Right atrium auricular region (tissue), 2 donors: ENCODE results near the gene FREM2. TPM values are rescaled to one million over a fixed set of nuclear protein-coding genes. Genes with fewer than 3 reads are reported as not detected.

ENCODE experiments used
- DNase-seq: peaks from one replicate; pipeline ENCODE4 v3.0.0-alpha.2; 2019; ENCODE audit warnings: low spot score
- H3K27ac ChIP-seq, 2 donors: fragments of 200-600 bp; sonication (generic); 1 replicate in 1 of 2; 2 replicates in 1 of 2; pipeline ENCODE4 v1.5.1; 2016 to 2019
- H3K27me3 ChIP-seq, 2 donors: fragments of 200-600 bp; sonication (generic); one replicate each; pipeline versions ENCODE4 v1.5.1 to v1.6.0; 2017 to 2019
- H3K36me3 ChIP-seq: fragments of 200-600 bp; sonication (generic); one replicate; pipeline ENCODE4 v1.5.1; 2016
- H3K4me1 ChIP-seq, 2 donors: fragments of 200-600 bp; sonication (generic); one replicate each; pipeline versions ENCODE4 v1.5.1 to v1.6.0; 2017 to 2019
- H3K4me3 ChIP-seq, 2 donors: fragments of 200-600 bp; sonication (generic); 1 replicate in 1 of 2; 2 replicates in 1 of 2; pipeline ENCODE4 v1.5.1; 2017 to 2019; ENCODE audit warnings: mild to moderate bottlenecking in 1 of 2, moderate library complexity in 1 of 2
- H3K9me3 ChIP-seq, 2 donors: fragments of 200-600 bp; sonication (generic); one replicate each; pipeline ENCODE4 v1.5.1; 2019
- CTCF ChIP-seq, 2 donors: fragments of 200-600 bp; sonication (generic); IDR thresholded peaks; one replicate each; pipeline ENCODE4 v1.5.1; 2019; ENCODE audit warnings: antibody characterized with exemption in 2 of 2
- total RNA-seq, 2 donors: library from RNA; depleted of rRNA; stranded (reverse); fragments of >200 nt; gene quantifications; one replicate each; pipeline ENCODE4 v1.1.0, GENCODE V29; 2016

FREM2 gene
- total RNA-seq, 2 donors from 2014 or later = 0.20 TPM; not detected in 1

GRCh38 chr13:38895075-38895474 is 208.2 kb downstream of the FREM2 start:
- no peak overlapping the region for H3K27ac ChIP-seq
- no peaks in the 10 kb centered on the region for H3K4me1 ChIP-seq
- H3K4me3 ChIP-seq = no peak overlapping the region
- H3K27me3 ChIP-seq = no peaks in the 10 kb centered on the region
- DNase-seq = no peak
- no peak for TF ChIP-seq CTCF (IDR thresholded peaks at IDR 0.05)
- no peaks in the 10 kb centered on the region for H3K36me3 ChIP-seq
- H3K9me3 ChIP-seq = no peaks in the 10 kb centered on the region

DNA sequence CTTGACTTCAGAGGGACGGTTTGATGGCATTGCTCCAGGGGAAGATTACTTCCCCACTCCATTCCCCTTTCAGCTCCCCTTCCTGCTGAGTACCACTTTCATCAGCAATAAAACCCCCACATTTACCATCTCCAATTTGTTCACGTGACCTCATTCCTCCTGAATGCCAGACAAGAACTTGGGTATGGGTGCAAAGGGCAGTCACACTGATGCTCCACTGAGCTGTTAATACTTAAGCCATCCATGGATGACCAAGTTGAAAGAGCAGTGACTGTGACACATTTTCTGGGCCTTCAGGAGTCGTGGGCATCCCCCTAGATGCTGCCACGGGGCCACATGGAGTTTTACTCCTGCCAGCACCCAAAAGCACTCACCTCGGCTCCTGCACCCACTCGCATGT is 210.6 kb downstream of the FREM2 start:
- no peaks in the 10 kb centered on the region for H3K36me3 ChIP-seq
- H3K27me3 ChIP-seq = no peaks in the 10 kb centered on the region
- no peak overlapping the region for H3K4me3 ChIP-seq
- no peak for TF ChIP-seq CTCF (IDR thresholded peaks at IDR 0.05)
- no peak overlapping the region for H3K27ac ChIP-seq
- DNase-seq = no peak
- H3K9me3 ChIP-seq = no peaks in the 10 kb centered on the region
- H3K4me1 ChIP-seq = no peaks in the 10 kb centered on the region

DNA sequence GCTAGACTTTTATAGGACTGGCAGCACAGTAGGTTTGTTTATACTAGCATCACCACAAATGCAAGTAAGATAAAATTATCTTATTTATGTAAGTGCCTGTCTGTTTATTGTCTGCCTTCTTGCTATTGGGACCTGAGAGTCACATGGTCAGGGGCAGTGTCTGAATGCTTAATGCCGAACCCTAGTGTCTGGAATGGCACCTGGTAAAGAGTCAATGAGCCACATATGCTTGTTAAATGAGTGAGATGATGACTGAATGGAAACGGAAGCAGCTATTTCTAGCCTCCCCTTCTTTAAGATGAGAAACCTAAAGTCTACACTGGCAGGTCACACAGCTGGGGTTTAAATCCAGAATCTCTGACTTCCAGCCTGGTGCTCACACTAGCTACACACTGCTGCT is 211.6 kb downstream of the FREM2 start:
- Histone ChIP-seq H3K27me3 (no peaks in the 10 kb centered on the region), H3K9me3 (no peaks in the 10 kb centered on the region), H3K27ac (no peak overlapping the region), H3K36me3 (no peaks in the 10 kb centered on the region), H3K4me3 (no peak overlapping the region), H3K4me1 (no peaks in the 10 kb centered on the region)
- DNase-seq = no peak
- TF ChIP-seq CTCF (IDR thresholded peaks at IDR 0.05) = no peak

DNA sequence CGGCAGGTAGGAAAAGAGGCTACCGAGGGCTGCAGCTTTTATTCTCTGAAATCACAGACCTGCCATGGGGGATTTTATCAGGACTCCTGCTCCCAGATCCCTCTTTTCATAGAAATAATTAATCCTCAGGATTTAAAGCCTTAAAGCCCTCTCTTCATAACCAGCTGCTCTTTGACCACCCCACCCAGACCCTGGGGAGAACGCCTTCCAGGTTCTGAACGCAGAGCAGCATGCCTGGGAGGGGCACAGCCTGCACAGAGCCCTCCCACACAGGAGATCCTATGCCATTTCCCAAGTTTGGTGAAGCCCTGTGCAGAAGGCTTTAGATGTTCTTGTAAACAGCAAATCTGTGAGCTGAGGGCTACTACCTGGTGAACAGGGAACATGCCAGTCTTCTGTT is 212.7 kb downstream of the FREM2 start:
- no peak for DNase-seq
- Histone ChIP-seq H3K27me3 (no peaks in the 10 kb centered on the region), H3K4me1 (no peaks in the 10 kb centered on the region), H3K4me3 (no peak overlapping the region), H3K9me3 (no peaks in the 10 kb centered on the region), H3K36me3 (no peaks in the 10 kb centered on the region), H3K27ac (no peak overlapping the region)
- no peak for TF ChIP-seq CTCF (IDR thresholded peaks at IDR 0.05)

DNA sequence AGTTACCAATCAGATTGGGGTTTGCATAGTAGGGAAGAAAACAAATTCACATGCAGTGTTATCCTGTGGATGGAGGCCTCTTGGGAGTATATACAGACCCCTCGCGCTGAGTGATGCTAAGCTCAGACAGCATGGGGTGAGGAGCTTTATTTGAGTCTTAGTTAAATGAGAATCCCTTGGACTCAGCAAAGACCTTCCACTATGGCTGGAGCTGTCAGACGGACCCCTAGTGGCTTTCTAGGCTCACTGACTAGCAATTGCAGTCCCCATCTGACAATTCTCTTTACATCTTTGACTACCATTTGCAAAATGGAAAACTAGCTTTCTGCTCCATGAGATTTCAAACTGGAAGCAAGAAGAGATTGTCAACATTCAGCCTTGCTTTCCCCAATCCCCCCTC is 213.3 kb downstream of the FREM2 start:
- Histone ChIP-seq H3K9me3 (no peaks in the 10 kb centered on the region), H3K4me3 (no peak overlapping the region), H3K36me3 (no peaks in the 10 kb centered on the region), H3K27me3 (no peaks in the 10 kb centered on the region), H3K27ac (no peak overlapping the region), H3K4me1 (no peaks in the 10 kb centered on the region)
- no peak for TF ChIP-seq CTCF (IDR thresholded peaks at IDR 0.05)
- DNase-seq = no peak

DNA sequence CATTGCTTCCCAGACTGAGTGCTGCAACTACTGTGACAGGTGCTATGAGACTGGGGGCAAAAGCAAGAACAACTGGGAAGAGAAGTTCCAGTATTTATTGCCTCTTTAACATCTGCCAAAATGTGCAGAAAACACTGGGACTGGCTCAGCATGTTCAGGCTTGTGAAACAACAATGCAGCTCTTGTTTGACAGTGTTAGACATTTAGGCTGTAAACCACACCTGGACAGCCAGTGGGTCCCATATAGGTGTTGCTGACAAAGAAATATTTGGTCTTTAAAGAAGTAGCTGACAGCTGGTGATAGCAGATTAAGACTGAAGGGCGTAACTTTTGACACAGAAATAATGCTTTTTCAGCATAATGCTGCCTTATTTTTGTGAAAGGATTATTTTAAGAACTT is 215.7 kb downstream of the FREM2 start:
- Histone ChIP-seq H3K9me3 (no peaks in the 10 kb centered on the region), H3K27me3 (no peaks in the 10 kb centered on the region), H3K4me1 (no peaks in the 10 kb centered on the region), H3K27ac (no peak overlapping the region), H3K4me3 (no peak overlapping the region), H3K36me3 (no peaks in the 10 kb centered on the region)
- no peak for DNase-seq
- TF ChIP-seq CTCF (IDR thresholded peaks at IDR 0.05) = no peak
